ENCODE data around the gene COMP. TPM values are rescaled to one million over a fixed set of nuclear protein-coding genes. Genes with fewer than 3 reads are reported as not detected.
"Not testable (repeated sequence)": the region's sequence is repeated elsewhere in the genome, so short reads cannot be mapped to it uniquely, and the experiment has no call there.

COMP gene
- total RNA-seq, 1 experiment from 2014 or later, result 0.04 TPM

- BruUV-seq (replicated peaks), result no TSS peak
- no peak for DNase-seq
Measured at GRCh38 chr19:18830488-18830887, 39.4 kb upstream of the COMP start.

GRCh38 chr19:18828786-18829185 lies 37.7 kb upstream of the COMP start:
- H4K20me1 ChIP-seq (ENCODE audit: low read length), result peaks cover 15% of the 10 kb centered on the region
- H3K27ac ChIP-seq (ENCODE audit: low read length), result no peak overlapping the region
- ChIA-PET CTCF (no interaction called here), POLR2A (ENCODE audit: unreplicated experiment) (no interaction called here)
- BruUV-seq (replicated peaks), result no TSS peak
- no peak for ATAC-seq
- no peak overlapping the region for H3K4me2 ChIP-seq (ENCODE audit: low read length)
- H3K9ac ChIP-seq (ENCODE audit: low read length), result no peak overlapping the region
- H3K36me3 ChIP-seq (ENCODE audit: low read depth, low read length), result no peaks in the 10 kb centered on the region
- TF ChIP-seq CTCF (conservative IDR thresholded peaks at IDR 0.05; ENCODE audit: low read depth, low read length) (no peak), EZH2 (IDR thresholded peaks at IDR 0.05; ENCODE audit: low read length, unreplicated experiment) (no peak), EZH2phosphoT487 (IDR thresholded peaks at IDR 0.05; ENCODE audit: borderline replicate concordance, low read length) (no peak)
- no peaks in the 10 kb centered on the region for H3F3A ChIP-seq (ENCODE audit: low read length, unreplicated experiment)
- intact Hi-C loops (cut with micrococcal nuclease), result no loop called here
- no peaks in the 10 kb centered on the region for H3K9me3 ChIP-seq (ENCODE audit: low read length)
- no peak for DNase-seq
- no peak overlapping the region for H2AFZ ChIP-seq (ENCODE audit: low read length)
- H3K79me2 ChIP-seq (ENCODE audit: low read length), result peaks cover 20% of the 10 kb centered on the region
- no peaks in the 10 kb centered on the region for H3K4me1 ChIP-seq (ENCODE audit: insufficient read depth, low read length)
- H3K9me2 ChIP-seq (replicated peaks; ENCODE audit: low read length), result no peaks in the 10 kb centered on the region
- H3K27me3 ChIP-seq (ENCODE audit: low read length), result no peaks in the 10 kb centered on the region
- H3K4me3 ChIP-seq (ENCODE audit: low read length), result no peak overlapping the region

More at GRCh38 chr19:18830488-18830887, 39.4 kb upstream of the COMP start:
- Histone ChIP-seq H3K9ac (ENCODE audit: low read length) (no peak overlapping the region), H3K4me1 (ENCODE audit: insufficient read depth, low read length) (peaks cover 7% of the 10 kb centered on the region; the same call in 1 of the 2 replicates), H3K4me2 (ENCODE audit: low read length) (no peak overlapping the region), H3K9me2 (replicated peaks; ENCODE audit: low read length) (no peaks in the 10 kb centered on the region), H2AFZ (ENCODE audit: low read length) (no peak overlapping the region), H4K20me1 (ENCODE audit: low read length) (peaks cover 32% of the 10 kb centered on the region), H3K27me3 (ENCODE audit: low read length) (no peaks in the 10 kb centered on the region), H3K79me2 (ENCODE audit: low read length) (peaks cover 37% of the 10 kb centered on the region), H3K27ac (ENCODE audit: low read length) (no peak overlapping the region), H3F3A (ENCODE audit: low read length, unreplicated experiment) (no peaks in the 10 kb centered on the region), H3K4me3 (ENCODE audit: low read length) (no peak overlapping the region), H3K9me3 (ENCODE audit: low read length) (no peaks in the 10 kb centered on the region), H3K36me3 (ENCODE audit: low read depth, low read length) (peaks cover 2% of the 10 kb centered on the region)
- TF ChIP-seq EZH2 (IDR thresholded peaks at IDR 0.05; ENCODE audit: low read length, unreplicated experiment) (no peak), EZH2phosphoT487 (IDR thresholded peaks at IDR 0.05; ENCODE audit: borderline replicate concordance, low read length) (no peak), CTCF (conservative IDR thresholded peaks at IDR 0.05; ENCODE audit: low read depth, low read length) (no peak)
- CTCF ChIA-PET, result no interaction called here
- POLR2A ChIA-PET (ENCODE audit: unreplicated experiment), result no interaction called here
- ATAC-seq, result no peak
- intact Hi-C loops (cut with micrococcal nuclease), result no loop called here

- ATAC-seq (no peak), DNase-seq (no peak)
- Histone ChIP-seq H3K9me2 (replicated peaks; ENCODE audit: low read length) (no peaks in the 10 kb centered on the region), H3K9ac (ENCODE audit: low read length) (no peak overlapping the region), H3K27me3 (ENCODE audit: low read length) (no peaks in the 10 kb centered on the region), H3K9me3 (ENCODE audit: low read length) (no peaks in the 10 kb centered on the region), H2AFZ (ENCODE audit: low read length) (no peak overlapping the region), H3K4me2 (ENCODE audit: low read length) (no peak overlapping the region), H3K36me3 (ENCODE audit: low read depth, low read length) (no peaks in the 10 kb centered on the region), H3K4me3 (ENCODE audit: low read length) (no peak overlapping the region), H3F3A (ENCODE audit: low read length, unreplicated experiment) (no peaks in the 10 kb centered on the region), H4K20me1 (ENCODE audit: low read length) (no peaks in the 10 kb centered on the region), H3K27ac (ENCODE audit: low read length) (no peak overlapping the region), H3K4me1 (ENCODE audit: insufficient read depth, low read length) (no peaks in the 10 kb centered on the region), H3K79me2 (ENCODE audit: low read length) (no peaks in the 10 kb centered on the region)
- TF ChIP-seq EZH2phosphoT487 (IDR thresholded peaks at IDR 0.05; ENCODE audit: borderline replicate concordance, low read length), result no peak
- intact Hi-C loops (cut with micrococcal nuclease), result no loop called here
- ChIA-PET CTCF (no interaction called here), POLR2A (ENCODE audit: unreplicated experiment) (no interaction called here)
- BruUV-seq (replicated peaks), result no TSS peak
Measured at GRCh38 chr19:18817574-18817973, 26.5 kb upstream of the COMP start.

- H3K4me3 ChIP-seq (ENCODE audit: low read length); intact Hi-C loops (cut with micrococcal nuclease); H3K9me2 ChIP-seq (replicated peaks; ENCODE audit: low read length); H3K36me3 ChIP-seq (ENCODE audit: low read depth, low read length); H3K9me3 ChIP-seq (ENCODE audit: low read length); H3K79me2 ChIP-seq (ENCODE audit: low read length); ATAC-seq; H3K4me1 ChIP-seq (ENCODE audit: insufficient read depth, low read length); H3K4me2 ChIP-seq (ENCODE audit: low read length); CTCF ChIA-PET; H3K27me3 ChIP-seq (ENCODE audit: low read length); DNase-seq; H4K20me1 ChIP-seq (ENCODE audit: low read length); H3K9ac ChIP-seq (ENCODE audit: low read length); H3K27ac ChIP-seq (ENCODE audit: low read length); POLR2A ChIA-PET (ENCODE audit: unreplicated experiment); H3F3A ChIP-seq (ENCODE audit: low read length, unreplicated experiment); BruUV-seq (replicated peaks); H2AFZ ChIP-seq (ENCODE audit: low read length): not testable (repeated sequence)
Measured at GRCh38 chr19:18816645-18817044, 25.5 kb upstream of the COMP start.
